CD8-positive, alpha-beta memory T cell (primary cell): ENCODE data around the gene TP53BP1. TPM values are rescaled to one million over a fixed set of nuclear protein-coding genes. Genes with fewer than 3 reads are reported as not detected.

Experiments
- CTCF ChIA-PET: fragments of 350-600 bp; sonication (Branson Sonifier 250); formaldehyde crosslinking; loops from one replicate; lab custom pipeline; 2021; ENCODE audit warnings: antibody characterized with exemption; lab: Charles Lee
- POLR2A ChIA-PET: fragments of 350-600 bp; sonication (Branson Sonifier 250); formaldehyde crosslinking; loops from one replicate; lab custom pipeline; 2021; ENCODE audit warnings: antibody characterized with exemption; lab: Charles Lee
- DNase-seq, 5 donors: peaks; one replicate each; pipeline versions ENCODE4 v3.0.0 to v3.0.0-alpha.2; 2020 to 2022; ENCODE audit warnings: mixed read lengths in 1 of 5
- H3K27ac ChIP-seq: one replicate; pipeline ENCODE4 v1.7.0; 2013; ENCODE audit warnings: low read depth, mild to moderate bottlenecking, low read length, moderate library complexity
- H3K27me3 ChIP-seq: 2 replicates; pipeline ENCODE4 v1.7.0; 2013; ENCODE audit warnings: low read length, mild to moderate bottlenecking; ENCODE audit not compliant: insufficient read depth, poor library complexity, severe bottlenecking
- H3K36me3 ChIP-seq: 2 replicates; pipeline ENCODE4 v1.7.0; 2013; ENCODE audit warnings: mild to moderate bottlenecking, low read length, moderate library complexity; ENCODE audit not compliant: insufficient read depth
- H3K4me1 ChIP-seq: 2 replicates; pipeline ENCODE4 v1.7.0; 2013; ENCODE audit warnings: mild to moderate bottlenecking, low read length, moderate library complexity; ENCODE audit not compliant: insufficient read depth
- H3K4me3 ChIP-seq: 2 replicates; pipeline ENCODE4 v1.7.0; 2013; ENCODE audit warnings: mild to moderate bottlenecking, low read length
- H3K9me3 ChIP-seq: 2 replicates; pipeline ENCODE4 v1.7.0; 2013; ENCODE audit warnings: mild to moderate bottlenecking, low read length
- H3K27ac Mint-ChIP-seq, 8 donors: one replicate each; pipeline ENCODE4 v1.8.0; 2020 to 2021; ENCODE audit warnings: mixed read lengths in 8 of 8, mild to moderate bottlenecking in 6 of 8, inconsistent platforms in 3 of 8, moderate library complexity in 3 of 8
- H3K27me3 Mint-ChIP-seq, 2 donors: one replicate each; pipeline ENCODE4 v1.8.0; 2020 to 2021; ENCODE audit warnings: mixed read lengths in 2 of 2, mild to moderate bottlenecking in 1 of 2, moderate library complexity in 1 of 2
- H3K36me3 Mint-ChIP-seq, 3 donors: one replicate each; pipeline ENCODE4 v1.8.0; 2020 to 2021; ENCODE audit warnings: mixed read lengths in 3 of 3, inconsistent platforms in 1 of 3, mild to moderate bottlenecking in 1 of 3
- H3K4me1 Mint-ChIP-seq, 3 donors: one replicate each; pipeline ENCODE4 v1.8.0; 2020 to 2021; ENCODE audit warnings: mixed read lengths in 3 of 3, inconsistent platforms in 1 of 3, mild to moderate bottlenecking in 1 of 3
- H3K4me3 Mint-ChIP-seq, 7 donors: one replicate each; pipeline ENCODE4 v1.8.0; 2020 to 2021; ENCODE audit warnings: mixed read lengths in 7 of 7, mild to moderate bottlenecking in 6 of 7, moderate library complexity in 4 of 7, inconsistent platforms in 2 of 7
- H3K9me3 Mint-ChIP-seq, 5 donors: one replicate each; pipeline ENCODE4 v1.8.0; 2020 to 2022; ENCODE audit warnings: mixed read lengths in 5 of 5, mild to moderate bottlenecking in 3 of 5, moderate library complexity in 2 of 5, inconsistent platforms in 1 of 5
- polyA plus RNA-seq: library from polyadenylated mRNA; unstranded; fragments of 300-500 nt; fragmentation: Illumina TruSeq; gene quantifications from one replicate; pipeline ENCODE4 v1.2.3, GENCODE V29; 2021
- total RNA-seq, 2 experiments: library from RNA; stranded (reverse); gene quantifications; one replicate each; pipeline ENCODE4 v1.2.3, GENCODE V29; 2021

Gene TP53BP1
- total and polyA plus RNA-seq, 3 experiments from 2014 or later: 8.2 to 29.1 (median 28.7) TPM

DNA sequence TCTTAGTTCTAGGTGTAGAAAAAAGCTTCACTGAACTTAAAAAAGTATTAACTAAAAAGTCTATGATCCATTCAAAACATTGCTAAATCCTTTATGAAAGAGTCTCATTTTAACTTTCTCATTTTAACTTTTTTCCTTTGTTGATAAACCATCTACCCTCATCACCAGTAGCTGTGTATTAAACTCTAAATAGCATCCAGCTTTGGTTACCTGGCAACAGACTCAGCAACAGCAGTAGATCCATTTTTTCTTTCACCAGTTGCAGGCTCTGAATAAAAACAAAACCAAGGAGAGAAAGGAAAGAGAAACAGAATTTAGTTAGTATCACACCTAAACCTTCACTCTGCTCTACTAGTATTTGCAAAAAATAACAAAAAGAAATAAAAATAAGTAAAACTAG, 51.6 kb downstream of the TP53BP1 start:
- peaks cover 0 to 4% (median 4%) of the 10 kb centered on the region in 3 donors for H3K4me1 Mint-ChIP-seq
- POLR2A ChIA-PET: no interaction called here
- no peaks in the 10 kb centered on the region for H3K9me3 ChIP-seq
- no peaks in the 10 kb centered on the region for H3K4me1 ChIP-seq
- no peaks in the 10 kb centered on the region for H3K27me3 ChIP-seq
- no peak overlapping the region for H3K4me3 ChIP-seq
- H3K9me3 Mint-ChIP-seq: no peaks in the 10 kb centered on the region
- no peak overlapping the region for H3K27ac ChIP-seq
- no peak overlapping the region for H3K4me3 Mint-ChIP-seq
- DNase-seq: no peak
- peaks cover 0 to 60% (median 18%) of the 10 kb centered on the region in 3 donors for H3K36me3 Mint-ChIP-seq
- no peaks in the 10 kb centered on the region for H3K27me3 Mint-ChIP-seq
- H3K36me3 ChIP-seq: peaks cover 5% of the 10 kb centered on the region
- peak overlapping the region in 2 of 8 donors; percentile 51 to 68 for H3K27ac Mint-ChIP-seq
- CTCF ChIA-PET: interaction anchor here (0.7 to 1.5 kb wide), 2 partner anchors 70 to 73 kb away, joined by 3 to 10 read pairs; no protein-coding TSS in a partner anchor

DNA sequence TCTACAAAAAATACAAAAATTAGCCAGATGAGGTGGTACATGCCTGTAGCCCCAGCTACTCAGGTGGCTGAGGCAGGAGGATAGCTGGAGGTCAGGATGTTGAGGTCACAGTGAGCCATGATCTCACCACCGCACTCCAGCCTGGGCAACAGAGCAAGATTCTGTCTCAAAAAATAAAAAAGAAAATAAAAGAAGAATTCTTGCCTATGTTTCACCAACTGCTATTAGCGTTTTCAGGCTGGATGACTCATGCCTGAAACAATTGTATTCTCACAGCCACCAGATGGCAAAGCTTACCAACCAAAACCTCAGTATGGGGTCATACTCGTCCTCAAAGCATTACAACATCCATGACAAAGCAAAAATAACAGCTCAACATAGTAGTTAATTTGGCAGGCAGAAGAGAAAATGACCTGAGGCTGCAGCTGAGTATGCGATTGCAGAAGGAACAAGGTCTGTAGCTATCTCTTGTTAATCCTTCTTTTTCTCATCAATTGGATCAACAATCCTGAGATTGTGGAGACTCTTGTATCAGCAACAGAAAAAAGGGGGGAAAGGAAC, 52.2 kb downstream of the TP53BP1 start:
- ChIA-PET CTCF (interaction anchor here (0.7 to 1.5 kb wide), 2 partner anchors 70 to 74 kb away, joined by 3 to 10 read pairs; no protein-coding TSS in a partner anchor), POLR2A (no interaction called here)
- peak overlapping the region in 3 of 8 donors; percentile 51 to 68 (median 66) for H3K27ac Mint-ChIP-seq
- peaks cover 0 to 4% (median 4%) of the 10 kb centered on the region in 3 donors for H3K4me1 Mint-ChIP-seq
- H3K27me3 Mint-ChIP-seq: no peaks in the 10 kb centered on the region
- DNase-seq: peak in 2 of 5 donors; percentile 9 to 12
- Histone ChIP-seq H3K4me1 (no peaks in the 10 kb centered on the region), H3K9me3 (no peaks in the 10 kb centered on the region), H3K27ac (no peak overlapping the region), H3K36me3 (peaks cover 3% of the 10 kb centered on the region), H3K27me3 (no peaks in the 10 kb centered on the region), H3K4me3 (no peak overlapping the region)
- peaks cover 0 to 60% (median 19%) of the 10 kb centered on the region in 3 donors for H3K36me3 Mint-ChIP-seq
- no peak overlapping the region for H3K4me3 Mint-ChIP-seq
- H3K9me3 Mint-ChIP-seq: no peaks in the 10 kb centered on the region

DNA sequence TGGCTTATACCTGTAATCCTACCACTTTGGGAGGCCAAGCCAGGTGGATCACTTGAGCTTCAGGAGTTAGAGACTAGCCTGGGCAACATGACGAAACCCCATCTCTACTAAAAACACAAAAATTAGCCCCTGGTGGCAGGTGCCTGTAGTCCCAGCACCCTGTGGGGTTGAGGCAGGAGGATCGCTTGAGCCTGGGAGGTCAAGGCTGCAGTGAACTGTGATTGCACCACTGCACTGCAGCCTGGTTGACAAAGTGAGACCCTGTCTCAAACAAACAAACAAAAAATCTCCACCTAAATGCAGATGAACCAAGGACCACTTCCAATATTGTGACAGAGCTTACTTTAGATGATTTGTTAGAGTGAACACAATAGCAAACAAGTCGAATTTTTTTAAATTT, 53.7 kb downstream of the TP53BP1 start:
- ChIA-PET CTCF (interaction anchor here (1.0 kb wide), 1 partner anchor 20 kb away, joined by 5 read pairs; no protein-coding TSS in a partner anchor), POLR2A (no interaction called here)
- H3K4me3 Mint-ChIP-seq: no peak overlapping the region
- H3K36me3 ChIP-seq: peaks cover 3% of the 10 kb centered on the region
- H3K4me1 ChIP-seq: no peaks in the 10 kb centered on the region
- H3K27ac Mint-ChIP-seq: no peak overlapping the region
- H3K27ac ChIP-seq: no peak overlapping the region
- DNase-seq: no peak
- H3K36me3 Mint-ChIP-seq: peaks cover 0 to 52% (median 11%) of the 10 kb centered on the region in 3 donors
- H3K9me3 ChIP-seq: no peaks in the 10 kb centered on the region
- peaks cover 0 to 4% (median 4%) of the 10 kb centered on the region in 3 donors for H3K4me1 Mint-ChIP-seq
- no peaks in the 10 kb centered on the region for H3K9me3 Mint-ChIP-seq
- no peaks in the 10 kb centered on the region for H3K27me3 ChIP-seq
- H3K4me3 ChIP-seq: no peak overlapping the region
- no peaks in the 10 kb centered on the region for H3K27me3 Mint-ChIP-seq

DNA sequence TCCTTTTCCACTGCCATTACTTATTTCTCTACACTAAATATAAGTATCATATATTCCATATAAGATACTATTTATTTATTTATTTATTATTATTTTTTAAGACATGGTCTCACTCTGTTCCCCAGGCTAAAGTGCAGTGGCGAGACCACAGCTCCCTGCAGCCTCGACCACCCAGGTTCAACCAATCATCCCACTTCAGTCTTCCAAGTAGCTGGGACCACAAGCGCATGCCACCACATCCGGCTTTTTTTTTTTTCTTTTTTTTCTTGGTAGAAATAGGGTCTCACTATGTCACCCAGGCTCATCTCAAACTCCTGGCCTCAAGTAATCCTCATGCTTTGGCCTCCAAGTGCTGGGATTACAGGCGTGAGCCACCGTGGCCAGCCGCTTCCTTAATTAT, 56.6 kb downstream of the TP53BP1 start:
- Mint-ChIP-seq H3K4me3 (no peak overlapping the region), H3K27me3 (no peaks in the 10 kb centered on the region), H3K9me3 (no peaks in the 10 kb centered on the region), H3K36me3 (peaks cover 9 to 71% (median 29%) of the 10 kb centered on the region in 3 donors), H3K4me1 (peaks cover 0 to 4% (median 4%) of the 10 kb centered on the region in 3 donors), H3K27ac (peak overlapping the region in 1 of 8 donors; percentile 23)
- Histone ChIP-seq H3K27me3 (no peaks in the 10 kb centered on the region), H3K27ac (no peak overlapping the region), H3K36me3 (peaks cover 20% of the 10 kb centered on the region), H3K4me1 (no peaks in the 10 kb centered on the region), H3K4me3 (no peak overlapping the region), H3K9me3 (no peaks in the 10 kb centered on the region)
- DNase-seq: no peak
- CTCF ChIA-PET: no interaction called here
- POLR2A ChIA-PET: interaction anchor here (0.7 kb wide), 1 partner anchor 79 kb away, joined by 3 read pairs; no protein-coding TSS in a partner anchor

DNA sequence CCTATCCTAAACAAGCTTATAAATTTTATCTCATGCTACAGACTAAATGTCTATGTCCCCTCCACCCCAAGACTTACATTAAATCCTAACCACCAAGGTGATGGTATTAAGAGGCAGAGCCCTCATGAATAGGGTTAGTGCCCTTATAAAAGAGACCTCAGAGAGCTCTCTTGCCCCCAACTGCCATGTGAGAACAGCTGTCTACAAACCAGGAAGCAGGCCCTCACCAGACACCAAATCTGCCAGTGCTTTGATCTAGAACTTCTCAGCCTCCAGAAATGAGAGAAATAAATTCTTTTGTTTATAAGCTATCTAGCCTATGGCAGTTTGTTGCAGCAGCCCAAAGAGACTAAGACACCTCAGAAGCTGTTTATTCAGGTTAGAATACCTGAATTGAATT, 58.5 kb downstream of the TP53BP1 start:
- Mint-ChIP-seq H3K4me3 (no peak overlapping the region), H3K36me3 (peaks cover 9 to 74% (median 23%) of the 10 kb centered on the region in 3 donors), H3K27me3 (no peaks in the 10 kb centered on the region), H3K4me1 (peaks cover 0 to 1% (median 0%) of the 10 kb centered on the region in 3 donors), H3K9me3 (no peaks in the 10 kb centered on the region), H3K27ac (peak overlapping the region in 2 of 8 donors; percentile 11 to 64)
- POLR2A ChIA-PET: no interaction called here
- DNase-seq: no peak
- peaks cover 26% of the 10 kb centered on the region for H3K36me3 ChIP-seq
- no peaks in the 10 kb centered on the region for H3K9me3 ChIP-seq
- peak overlapping the region; percentile 49 for H3K27ac ChIP-seq
- H3K27me3 ChIP-seq: no peaks in the 10 kb centered on the region
- CTCF ChIA-PET: no interaction called here
- H3K4me1 ChIP-seq: no peaks in the 10 kb centered on the region
- H3K4me3 ChIP-seq: no peak overlapping the region

DNA sequence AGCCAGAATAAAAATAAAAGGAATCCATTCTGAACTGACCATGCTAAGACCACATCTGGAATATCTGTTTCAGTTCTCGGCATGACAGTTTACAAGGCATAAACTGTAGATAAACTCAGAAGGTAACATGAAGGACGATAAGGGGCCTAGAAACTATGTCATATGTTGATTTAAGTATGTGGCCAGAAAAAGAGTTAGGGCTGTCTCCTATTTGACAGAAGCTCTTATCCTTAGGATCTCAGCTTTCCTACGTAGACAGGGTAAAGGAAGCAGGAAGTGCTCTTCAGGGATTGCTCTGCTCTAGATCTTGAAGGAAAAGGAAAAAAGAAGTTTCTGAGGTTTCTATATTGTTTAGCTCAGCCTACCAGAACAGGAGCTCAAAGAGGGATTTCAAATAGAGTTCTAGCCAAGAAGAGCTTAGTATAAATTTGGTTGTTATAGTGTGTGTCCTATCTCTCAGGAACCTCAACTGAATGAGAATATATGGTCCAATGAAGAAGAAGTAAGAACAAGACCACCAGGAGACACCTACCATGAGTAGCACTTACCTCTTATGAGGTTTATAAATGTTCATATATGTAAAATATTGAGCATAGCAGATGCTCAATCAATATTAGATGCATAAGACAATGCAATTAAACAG, 59.2 kb downstream of the TP53BP1 start:
- POLR2A ChIA-PET: no interaction called here
- no peak for DNase-seq
- Histone ChIP-seq H3K9me3 (no peaks in the 10 kb centered on the region), H3K36me3 (peaks cover 28% of the 10 kb centered on the region), H3K4me1 (no peaks in the 10 kb centered on the region), H3K27ac (peak overlapping the region; percentile 49), H3K4me3 (no peak overlapping the region), H3K27me3 (no peaks in the 10 kb centered on the region)
- Mint-ChIP-seq H3K9me3 (no peaks in the 10 kb centered on the region), H3K27me3 (no peaks in the 10 kb centered on the region), H3K4me3 (no peak overlapping the region), H3K27ac (peak overlapping the region in 1 of 8 donors; percentile 53), H3K36me3 (peaks cover 9 to 73% (median 23%) of the 10 kb centered on the region in 3 donors), H3K4me1 (peaks cover 0 to 1% (median 0%) of the 10 kb centered on the region in 3 donors)
- CTCF ChIA-PET: no interaction called here

DNA sequence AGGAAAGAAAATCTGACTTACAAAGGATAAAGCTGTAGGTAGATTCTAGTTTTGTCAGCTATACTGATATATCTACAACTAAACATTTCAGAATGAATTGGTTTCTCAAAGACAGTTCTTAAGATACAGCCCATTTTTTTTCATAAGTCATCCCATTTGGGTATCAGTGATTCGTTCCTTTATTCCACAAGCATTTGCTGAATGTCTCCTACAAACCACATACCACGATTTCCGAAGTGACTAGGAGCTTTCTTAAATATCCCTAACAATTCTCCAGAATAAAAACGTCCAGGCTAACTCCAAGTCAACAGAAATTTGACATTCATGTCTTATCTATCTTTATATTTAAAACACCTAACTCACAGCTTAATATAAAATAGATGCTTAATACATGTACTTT, 59.8 kb downstream of the TP53BP1 start:
- no peak overlapping the region for H3K4me3 ChIP-seq
- DNase-seq: no peak
- POLR2A ChIA-PET: no interaction called here
- H3K27ac ChIP-seq: peak overlapping the region; percentile 49
- H3K4me3 Mint-ChIP-seq: no peak overlapping the region
- no peak overlapping the region for H3K27ac Mint-ChIP-seq
- no peaks in the 10 kb centered on the region for H3K27me3 Mint-ChIP-seq
- H3K4me1 Mint-ChIP-seq: peaks cover 0 to 1% (median 0%) of the 10 kb centered on the region in 3 donors
- H3K36me3 Mint-ChIP-seq: peaks cover 9 to 69% (median 23%) of the 10 kb centered on the region in 3 donors
- H3K36me3 ChIP-seq: peaks cover 28% of the 10 kb centered on the region
- CTCF ChIA-PET: no interaction called here
- H3K4me1 ChIP-seq: no peaks in the 10 kb centered on the region
- H3K9me3 Mint-ChIP-seq: no peaks in the 10 kb centered on the region
- H3K27me3 ChIP-seq: no peaks in the 10 kb centered on the region
- H3K9me3 ChIP-seq: no peaks in the 10 kb centered on the region

DNA sequence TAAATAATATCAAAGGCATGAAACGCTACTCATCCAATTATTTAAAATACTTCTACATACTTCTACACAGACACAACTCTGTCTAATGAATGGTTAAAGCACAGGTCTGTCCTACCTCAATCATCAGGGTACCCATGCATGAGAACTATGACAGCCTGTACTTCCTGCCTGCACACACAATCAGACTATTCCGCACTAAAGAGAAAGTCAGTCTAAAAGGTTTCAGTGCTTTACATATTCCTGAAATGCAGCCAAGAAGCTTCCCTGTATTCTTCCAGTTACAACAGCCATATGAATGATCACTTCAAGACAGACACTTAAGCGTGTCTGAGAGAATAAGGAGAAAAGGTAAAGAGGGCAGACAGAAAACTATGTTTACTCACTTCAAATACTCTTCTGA, 63.3 kb downstream of the TP53BP1 start:
- Histone ChIP-seq H3K4me1 (no peaks in the 10 kb centered on the region), H3K9me3 (no peaks in the 10 kb centered on the region), H3K27me3 (no peaks in the 10 kb centered on the region), H3K4me3 (no peak overlapping the region), H3K27ac (no peak overlapping the region), H3K36me3 (peaks cover 31% of the 10 kb centered on the region)
- Mint-ChIP-seq H3K36me3 (peaks cover 16 to 74% (median 29%) of the 10 kb centered on the region in 3 donors), H3K27me3 (no peaks in the 10 kb centered on the region), H3K9me3 (no peaks in the 10 kb centered on the region), H3K4me3 (no peak overlapping the region), H3K27ac (no peak overlapping the region), H3K4me1 (no peaks in the 10 kb centered on the region)
- DNase-seq: no peak
- CTCF ChIA-PET: no interaction called here
- POLR2A ChIA-PET: no interaction called here
